HG03103 (cell line): ENCODE data around the gene MRPS17.
A peak's percentile ranks its signal among the peaks of the same experiment; 100 is the strongest.
"Not testable (repeated sequence)": the region's sequence is repeated elsewhere in the genome, so short reads cannot be mapped to it uniquely, and the experiment has no call there.

ENCODE experiments used
- ATAC-seq: cut with Tn5 transposase; IDR thresholded peaks from one replicate; pipeline ENCODE4 v1.9.1; 2021; ENCODE audit warnings: low read depth; ENCODE audit not compliant: unreplicated experiment

MRPS17 gene

GRCh38 chr7:55951637-55952351 is at the start of gene MRPS17:
Gene MRPS17 (plus strand): TSS chr7:55951877. CDS start chr7:55953196, 1,319 bp downstream.
- peak; percentile 100 for ATAC-seq

GRCh38 chr7:55903985-55904759 is 47.5 kb upstream of the MRPS17 start:
- peak; percentile 98 for ATAC-seq

DNA sequence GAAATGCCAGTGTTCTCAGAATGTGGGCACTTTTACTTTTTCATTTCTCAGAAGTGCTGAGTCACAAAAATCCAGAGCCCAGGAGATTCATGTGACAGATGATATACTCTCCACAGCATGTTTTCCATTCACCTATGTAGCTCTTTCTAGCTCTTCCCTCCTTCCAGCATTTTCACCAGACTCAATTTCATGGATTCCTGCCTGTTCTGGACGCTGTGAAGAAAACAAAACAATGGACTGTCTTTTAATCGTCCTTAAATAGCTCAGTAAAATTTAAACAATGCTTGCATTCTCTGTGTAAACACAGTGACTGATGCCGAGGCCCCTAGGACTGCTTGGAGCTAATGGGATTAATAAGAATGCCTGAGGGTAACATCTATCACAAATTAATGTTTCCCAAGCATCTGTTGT is 38.9 kb upstream of the MRPS17 start:
- no peak for ATAC-seq

GRCh38 chr7:55917771-55918170 is 33.9 kb upstream of the MRPS17 start:
- no peak for ATAC-seq

- no peak for ATAC-seq
Observed at GRCh38 chr7:55928006-55928767, 23.5 kb upstream of the MRPS17 start.

DNA sequence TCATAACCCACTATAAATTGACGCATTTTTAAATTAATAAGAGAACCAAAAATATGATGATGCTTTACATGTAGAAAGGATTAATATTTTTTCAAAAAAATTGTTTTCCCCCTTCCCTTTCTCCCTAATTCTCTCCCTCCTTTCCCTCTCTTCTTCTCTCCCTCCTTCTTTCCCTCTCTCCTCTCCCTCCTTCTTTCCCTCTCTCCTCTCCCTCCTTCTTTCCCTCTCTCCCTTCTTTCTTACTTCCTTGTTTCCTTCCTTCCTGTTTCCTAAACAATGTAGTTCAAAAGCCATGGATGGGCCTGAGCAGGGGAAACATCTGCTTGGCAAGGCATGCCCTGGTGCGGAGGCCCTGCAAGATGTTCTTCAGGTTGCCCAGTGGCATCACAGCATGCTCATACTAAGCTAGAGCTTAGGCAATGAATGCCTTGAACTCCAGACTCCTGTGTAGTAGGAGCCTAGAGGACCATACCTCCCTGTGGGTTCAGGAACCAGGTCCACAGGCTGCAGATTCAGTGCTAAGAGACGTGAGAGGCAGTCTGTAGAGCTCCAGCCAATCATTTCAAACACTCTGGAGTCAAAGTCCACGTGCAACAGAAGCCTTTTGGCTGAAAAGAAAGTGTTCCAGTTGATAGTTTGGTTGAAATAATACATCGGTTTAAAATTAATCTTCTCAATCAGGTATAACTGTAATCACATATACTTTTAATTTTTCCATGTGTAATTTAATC is 20.1 kb upstream of the MRPS17 start:
- ATAC-seq, result no peak

DNA sequence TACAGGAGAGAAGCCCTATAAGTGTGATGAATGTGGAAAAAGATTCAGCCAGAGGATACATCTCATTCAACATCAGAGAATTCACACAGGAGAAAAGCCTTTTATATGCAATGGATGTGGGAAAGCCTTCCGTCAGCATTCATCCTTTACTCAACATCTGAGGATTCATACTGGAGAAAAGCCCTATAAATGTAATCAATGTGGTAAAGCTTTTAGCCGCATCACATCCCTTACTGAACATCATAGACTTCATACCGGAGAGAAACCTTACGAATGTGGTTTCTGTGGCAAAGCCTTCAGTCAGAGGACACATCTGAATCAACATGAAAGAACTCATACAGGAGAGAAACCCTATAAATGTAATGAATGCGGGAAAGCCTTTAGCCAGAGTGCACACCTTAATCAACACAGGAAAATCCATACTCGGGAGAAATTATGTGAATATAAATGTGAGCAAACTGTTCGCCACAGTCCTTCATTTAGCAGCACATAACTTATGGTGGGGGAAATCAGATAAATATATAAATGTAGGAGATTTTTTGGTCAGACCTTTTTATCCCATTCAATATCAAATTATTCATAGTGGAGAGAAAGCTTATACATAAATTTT is 12.1 kb upstream of the MRPS17 start:
- no peak for ATAC-seq

- ATAC-seq, result no peak
Observed at GRCh38 chr7:55946545-55946944, 5.1 kb upstream of the MRPS17 start.

DNA sequence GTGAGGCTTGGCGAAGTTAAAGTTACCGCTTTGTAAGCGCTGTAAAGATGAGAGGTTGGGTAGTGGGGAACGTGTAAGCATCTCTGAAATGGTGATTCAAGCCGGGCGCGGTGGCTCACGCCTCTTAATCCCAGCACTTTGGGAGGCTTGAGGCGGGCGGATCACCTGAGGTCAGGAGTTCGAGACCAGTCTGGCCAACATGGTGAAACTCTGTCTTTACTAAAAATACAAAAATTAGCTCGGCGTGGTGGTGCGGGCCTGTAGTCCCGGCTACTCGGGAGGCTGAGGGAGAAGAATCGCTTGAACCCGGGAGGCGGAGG is 635 bp downstream of the MRPS17 start:
- not testable (repeated sequence) for ATAC-seq

- no peak for ATAC-seq
Observed at GRCh38 chr7:55953707-55954475, 2.2 kb downstream of the MRPS17 start.

GRCh38 chr7:55957190-55957589 is 5.5 kb downstream of the MRPS17 start:
- no peak for ATAC-seq

DNA sequence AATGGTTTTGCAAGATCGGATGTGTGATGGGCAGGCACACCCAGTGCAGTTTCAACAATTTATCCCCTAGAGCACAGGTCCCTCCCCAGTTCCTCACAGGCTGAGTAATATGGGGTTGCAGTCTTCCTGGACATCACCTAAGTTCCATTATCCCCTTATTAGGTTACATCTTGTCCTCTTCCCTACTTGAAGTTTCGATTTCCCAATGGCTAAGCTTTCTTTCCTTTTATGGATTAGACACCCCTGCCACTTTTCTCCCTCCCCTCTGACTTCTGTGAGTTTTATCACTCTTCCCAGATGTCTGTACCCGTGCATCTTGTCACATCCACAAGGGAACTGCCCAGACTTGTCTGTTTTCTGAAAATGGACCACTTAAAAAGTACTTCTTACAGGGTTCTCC is 10.3 kb downstream of the MRPS17 start:
- no peak for ATAC-seq

DNA sequence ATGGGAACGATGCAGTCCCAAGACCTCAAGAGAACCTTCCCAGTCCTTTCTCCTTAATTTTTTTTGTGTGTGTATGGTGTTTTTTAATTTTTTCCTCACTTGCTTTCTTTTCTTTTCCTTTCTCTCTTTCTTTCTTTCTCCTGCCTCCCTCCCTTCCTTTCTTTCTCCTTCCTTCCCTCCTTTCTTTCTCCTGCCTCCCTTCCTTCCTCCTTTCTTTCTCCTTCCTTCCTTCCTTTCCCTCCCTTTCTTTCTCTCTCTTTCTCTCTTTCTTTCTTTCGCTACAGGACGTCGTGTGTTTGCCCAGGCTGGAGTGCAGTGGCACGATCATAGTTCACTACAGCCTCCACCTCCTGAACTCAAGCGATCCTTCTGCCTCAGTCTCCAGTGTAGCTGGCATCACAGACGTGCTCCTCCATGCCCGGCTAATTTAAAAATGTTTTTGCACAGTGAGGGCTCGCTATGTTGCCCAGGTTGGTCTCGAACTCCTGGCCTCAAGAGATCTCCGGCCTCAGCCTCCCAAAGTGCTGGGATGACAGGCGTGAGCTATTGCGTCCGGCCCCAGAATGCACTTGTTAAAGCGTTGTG is 12.0 kb downstream of the MRPS17 start:
- ATAC-seq, result no peak

DNA sequence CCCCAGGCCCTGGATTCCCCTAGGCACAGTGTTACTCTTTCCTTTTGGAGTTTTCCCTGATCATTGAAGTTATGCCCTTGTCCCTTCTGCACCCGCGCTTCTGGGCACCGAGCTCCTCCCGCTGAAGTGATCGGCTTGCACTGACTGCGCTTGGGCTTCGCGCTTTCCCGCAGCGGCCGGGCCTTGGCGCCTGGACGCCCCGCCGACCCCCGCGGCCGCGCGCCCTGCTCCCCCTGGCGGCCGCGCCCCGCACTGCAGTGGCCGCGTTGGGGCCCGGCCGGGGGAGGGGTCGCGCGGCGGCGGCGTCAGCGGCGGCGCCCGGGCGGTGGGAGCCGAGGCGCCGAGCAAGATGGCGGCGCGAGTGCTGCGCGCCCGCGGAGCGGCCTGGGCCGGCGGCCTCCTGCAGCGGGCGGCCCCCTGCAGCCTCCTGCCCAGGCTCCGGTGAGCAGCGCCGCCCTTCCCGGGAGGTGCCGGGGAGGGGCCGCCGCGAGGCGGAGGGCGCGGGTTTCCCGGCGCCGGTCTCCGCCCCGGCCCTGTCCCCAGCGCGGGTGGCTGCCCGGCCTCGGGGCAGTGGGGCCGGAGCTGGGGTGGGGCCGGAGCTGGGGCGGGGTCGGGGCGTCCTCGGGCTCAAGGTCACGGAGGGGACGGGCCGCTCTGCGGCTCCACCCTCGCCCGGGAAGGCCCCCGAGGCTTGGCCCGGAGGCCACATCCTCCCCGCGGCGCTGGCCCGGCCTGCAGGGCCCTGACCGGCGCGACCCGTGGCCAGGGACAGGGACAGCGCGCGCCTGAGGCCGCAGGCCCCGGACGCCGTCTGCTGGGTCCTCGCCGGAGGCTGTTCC is 12.8 kb downstream of the MRPS17 start, which contains the start of gene NIPSNAP2:
Gene NIPSNAP2, plus strand, starts transcription at position 325 of the 839 bp plus-strand sequence. Its CDS starts 25 bp downstream, at position 350.
- peak; percentile 77 for ATAC-seq

- peak; percentile 28 for ATAC-seq
Observed at GRCh38 chr7:55965100-55965470, 13.4 kb downstream of the MRPS17 start.

- no peak for ATAC-seq
Observed at GRCh38 chr7:55965805-55966421, 14.2 kb downstream of the MRPS17 start.

DNA sequence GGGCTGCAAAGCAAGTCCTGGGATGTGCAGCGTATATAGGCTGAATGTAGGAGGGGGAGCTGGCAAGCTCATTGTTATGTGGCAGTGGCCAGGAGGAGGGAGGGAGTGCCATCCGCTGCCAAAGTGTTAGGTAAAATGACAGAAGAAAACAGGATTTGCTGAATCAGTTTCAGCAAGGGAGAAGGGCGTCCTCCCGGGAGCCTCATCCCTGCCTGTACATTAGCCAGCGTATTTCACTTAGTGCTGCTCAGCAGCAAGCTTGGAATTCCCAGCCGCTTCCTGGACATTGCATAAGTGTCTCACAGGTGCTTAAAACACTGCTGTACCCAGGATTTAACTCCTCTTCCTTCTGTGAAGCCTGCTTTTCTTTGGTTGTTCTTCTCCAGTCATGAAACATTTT is 15.2 kb downstream of the MRPS17 start:
- no peak for ATAC-seq

- ATAC-seq, result no peak
Observed at GRCh38 chr7:55969391-55969790, 17.7 kb downstream of the MRPS17 start.
